Skeletal muscle tissue (tissue), 4 donors: ENCODE measurements around the gene C17orf78. TPM values are rescaled to one million over a fixed set of nuclear protein-coding genes. Genes with fewer than 3 reads are reported as not detected.
"Not testable (repeated sequence)": the region's sequence is repeated elsewhere in the genome, so short reads cannot be mapped to it uniquely, and the experiment has no call there.

Experiments
- H3K27ac ChIP-seq: one replicate; pipeline ENCODE4 v1.7.0; 2013; ENCODE audit warnings: mild to moderate bottlenecking, low read depth, low read length, inconsistent platforms
- H3K27me3 ChIP-seq, 3 donors: one replicate each; pipeline ENCODE4 v1.7.0; 2013; ENCODE audit warnings: low read length in 3 of 3; ENCODE audit not compliant: control insufficient read depth in 3 of 3, insufficient read depth in 3 of 3
- H3K36me3 ChIP-seq, 3 donors: one replicate each; pipeline ENCODE4 v1.7.0; 2013; ENCODE audit warnings: low read length in 3 of 3; ENCODE audit not compliant: control insufficient read depth in 3 of 3, insufficient read depth in 3 of 3
- H3K4me1 ChIP-seq, 3 donors: one replicate each; pipeline ENCODE4 v1.7.0; 2013; ENCODE audit warnings: low read length in 3 of 3, mild to moderate bottlenecking in 3 of 3; ENCODE audit not compliant: control insufficient read depth in 3 of 3, insufficient read depth in 3 of 3
- H3K4me3 ChIP-seq, 3 donors: one replicate each; pipeline ENCODE4 v1.7.0; 2013; ENCODE audit warnings: low read length in 3 of 3
- H3K9ac ChIP-seq, 3 donors: one replicate each; pipeline ENCODE4 v1.7.0; 2013; ENCODE audit warnings: low read length in 3 of 3, mild to moderate bottlenecking in 3 of 3, moderate library complexity in 2 of 3, low read depth in 1 of 3
- H3K9me3 ChIP-seq, 3 donors: one replicate each; pipeline ENCODE4 v1.7.0; 2013; ENCODE audit warnings: low read length in 3 of 3; ENCODE audit not compliant: control insufficient read depth in 3 of 3
- total RNA-seq: library from RNA; depleted of rRNA; stranded (reverse); fragments of >200 nt; gene quantifications from one replicate; pipeline ENCODE4 v1.2.3, GENCODE V29; 2014
- donor health status: Osteomylitis.

The C17orf78 gene
- total RNA-seq, 1 donor from 2014 or later = not detected

- Histone ChIP-seq H3K9me3 (no peaks in the 10 kb centered on the region), H3K4me3 (no peak overlapping the region), H3K9ac (no peak overlapping the region), H3K36me3 (peaks cover 21 to 29% (median 29%) of the 10 kb centered on the region in 3 donors), H3K27ac (no peak overlapping the region), H3K4me1 (no peaks in the 10 kb centered on the region), H3K27me3 (no peaks in the 10 kb centered on the region)
Observed at GRCh38 chr17:37429039-37429438, 53.3 kb downstream of the C17orf78 start.

- H3K4me3 ChIP-seq = no peak overlapping the region
- H3K27me3 ChIP-seq = no peaks in the 10 kb centered on the region
- no peaks in the 10 kb centered on the region for H3K9me3 ChIP-seq
- no peaks in the 10 kb centered on the region for H3K4me1 ChIP-seq
- H3K27ac ChIP-seq = no peak overlapping the region
- peaks cover 21 to 29% (median 26%) of the 10 kb centered on the region in 3 donors for H3K36me3 ChIP-seq
- no peak overlapping the region for H3K9ac ChIP-seq
Observed at GRCh38 chr17:37429453-37429852, 53.7 kb downstream of the C17orf78 start.

- H3K27ac ChIP-seq = no peak overlapping the region
- H3K9ac ChIP-seq = no peak overlapping the region
- H3K27me3 ChIP-seq = no peaks in the 10 kb centered on the region
- no peak overlapping the region for H3K4me3 ChIP-seq
- peaks cover 21 to 28% (median 22%) of the 10 kb centered on the region in 3 donors for H3K36me3 ChIP-seq
- no peaks in the 10 kb centered on the region for H3K9me3 ChIP-seq
- H3K4me1 ChIP-seq = no peaks in the 10 kb centered on the region
Observed at GRCh38 chr17:37430051-37430627, 54.4 kb downstream of the C17orf78 start.

GRCh38 chr17:37432671-37433070 is 56.9 kb downstream of the C17orf78 start:
- no peak overlapping the region for H3K9ac ChIP-seq
- peaks cover 8 to 11% (median 10%) of the 10 kb centered on the region in 3 donors for H3K36me3 ChIP-seq
- H3K27me3 ChIP-seq = no peaks in the 10 kb centered on the region
- H3K27ac ChIP-seq = no peak overlapping the region
- no peaks in the 10 kb centered on the region for H3K9me3 ChIP-seq
- no peaks in the 10 kb centered on the region for H3K4me1 ChIP-seq
- H3K4me3 ChIP-seq = no peak overlapping the region

GRCh38 chr17:37438141-37438540 is 62.4 kb downstream of the C17orf78 start:
- H3K27ac ChIP-seq = no peak overlapping the region
- no peaks in the 10 kb centered on the region for H3K4me1 ChIP-seq
- peaks cover 25 to 40% (median 40%) of the 10 kb centered on the region in 3 donors for H3K36me3 ChIP-seq
- H3K27me3 ChIP-seq = no peaks in the 10 kb centered on the region
- H3K4me3 ChIP-seq = no peak overlapping the region
- H3K9ac ChIP-seq = no peak overlapping the region
- no peaks in the 10 kb centered on the region for H3K9me3 ChIP-seq

- no peak overlapping the region for H3K4me3 ChIP-seq
- H3K9ac ChIP-seq = no peak overlapping the region
- H3K36me3 ChIP-seq = peaks cover 25 to 54% (median 45%) of the 10 kb centered on the region in 3 donors
- H3K27ac ChIP-seq = no peak overlapping the region
- no peaks in the 10 kb centered on the region for H3K9me3 ChIP-seq
- H3K27me3 ChIP-seq = no peaks in the 10 kb centered on the region
- no peaks in the 10 kb centered on the region for H3K4me1 ChIP-seq
Observed at GRCh38 chr17:37440424-37440823, 64.6 kb downstream of the C17orf78 start.

- H3K9ac ChIP-seq, H3K4me3 ChIP-seq, H3K27me3 ChIP-seq, H3K9me3 ChIP-seq, H3K4me1 ChIP-seq, H3K27ac ChIP-seq: not testable (repeated sequence)
- H3K36me3 ChIP-seq = peaks cover 25 to 54% (median 45%) of the 10 kb centered on the region in 3 donors
Observed at GRCh38 chr17:37441369-37442014, 65.7 kb downstream of the C17orf78 start.

Other genes starting within 250 kb of the C17orf78 start
- 26.6 TPM for gene ACACA, start 30.9 kb downstream of the C17orf78 start, total RNA-seq
- gene TADA2A, start 30.9 kb downstream of the C17orf78 start, total RNA-seq = 28.7 TPM
- gene DUSP14, start 113.9 kb downstream of the C17orf78 start, total RNA-seq = 9.4 TPM
- gene SYNRG, start 233.4 kb downstream of the C17orf78 start, total RNA-seq = 29.2 TPM